Limb (tissue), 2 donors: ENCODE results near the gene ALKBH6.
"Not testable (repeated sequence)": the region's sequence is repeated elsewhere in the genome, so short reads cannot be mapped to it uniquely, and the experiment has no call there.

Source experiments
- DNase-seq, 2 donors: peaks; one replicate each; pipeline ENCODE4 v3.0.0-alpha.2; 2016; ENCODE audit errors: extremely low spot score in 2 of 2

The ALKBH6 gene

DNA sequence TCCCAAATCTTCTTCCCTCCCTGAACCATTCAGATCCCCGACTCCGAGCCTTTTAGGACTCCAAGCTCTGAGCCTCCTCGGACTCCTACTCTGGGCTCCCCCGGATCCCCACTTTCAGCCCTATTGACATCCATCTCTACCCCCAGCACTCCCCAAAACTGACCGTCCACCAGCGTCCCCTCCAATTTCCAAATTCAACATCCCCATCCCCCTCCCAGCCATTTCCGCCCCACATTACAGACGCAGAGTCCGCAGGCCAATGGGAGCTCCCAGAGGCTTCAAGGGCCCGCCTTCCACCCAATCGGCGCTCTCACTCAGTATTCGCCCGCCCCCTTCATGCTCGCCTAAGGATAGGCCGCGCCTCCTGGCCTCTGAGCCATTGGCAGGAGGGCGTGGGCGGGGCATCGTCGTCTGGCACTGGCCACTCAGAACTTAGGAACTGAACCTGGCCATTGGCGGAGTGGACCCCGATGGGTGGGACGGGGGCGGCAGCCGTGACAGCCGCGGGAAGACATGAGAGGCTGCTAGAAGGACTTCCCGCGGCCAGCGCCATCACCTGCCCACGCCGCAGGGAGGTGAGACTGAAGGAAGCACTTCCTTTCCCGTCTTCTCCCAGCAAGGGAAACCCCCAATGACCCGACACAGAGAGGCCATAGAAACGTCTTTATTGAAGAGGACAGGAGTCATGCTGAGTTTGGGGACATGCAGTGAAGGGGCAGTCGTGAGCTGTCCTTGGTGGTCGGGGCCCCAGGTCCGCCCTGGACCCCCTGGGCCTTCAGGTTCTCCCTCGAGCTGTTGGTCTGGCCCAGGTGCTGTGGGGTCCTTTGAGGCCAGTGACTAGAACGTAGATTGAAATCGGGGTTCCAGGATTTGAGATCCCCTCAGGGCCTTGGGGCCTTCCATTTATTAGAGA, at the start of gene ALKBH6:
TSS of gene ALKBH6 (minus strand) at position 202 of the 913 bp plus-strand sequence. CDS start 816 bp downstream, outside the sequence.
- DNase-seq, result peak; percentile 99 to 100

DNA sequence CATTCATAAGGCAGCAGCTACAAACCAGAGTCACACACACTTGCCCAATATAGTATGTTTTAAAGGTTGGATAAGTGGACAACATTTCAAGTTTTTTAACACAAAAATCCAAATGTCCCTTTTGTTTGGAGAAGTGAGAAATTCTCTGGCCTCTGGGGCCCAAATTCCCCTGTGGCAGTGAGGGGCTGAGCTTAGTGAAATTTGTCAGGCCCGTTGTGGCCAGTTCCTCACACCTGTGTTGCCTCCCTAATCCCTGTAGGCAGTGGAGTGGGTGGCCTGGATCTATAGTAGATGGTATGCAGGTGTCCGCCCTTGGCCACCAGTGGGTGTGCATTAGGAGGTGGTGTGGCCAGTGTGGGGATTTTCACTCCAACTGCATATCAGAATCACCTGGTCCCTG, 47.4 kb upstream of the ALKBH6 start:
- no peak for DNase-seq

- no peak for DNase-seq
These were observed 46.4 kb upstream of the ALKBH6 start for GRCh38 chr19:36060430-36060829.

GRCh38 chr19:36059180-36059910, 45.3 kb upstream of the ALKBH6 start:
- no peak for DNase-seq

- no peak for DNase-seq
These were observed 44.6 kb upstream of the ALKBH6 start for GRCh38 chr19:36058481-36059179.

DNA sequence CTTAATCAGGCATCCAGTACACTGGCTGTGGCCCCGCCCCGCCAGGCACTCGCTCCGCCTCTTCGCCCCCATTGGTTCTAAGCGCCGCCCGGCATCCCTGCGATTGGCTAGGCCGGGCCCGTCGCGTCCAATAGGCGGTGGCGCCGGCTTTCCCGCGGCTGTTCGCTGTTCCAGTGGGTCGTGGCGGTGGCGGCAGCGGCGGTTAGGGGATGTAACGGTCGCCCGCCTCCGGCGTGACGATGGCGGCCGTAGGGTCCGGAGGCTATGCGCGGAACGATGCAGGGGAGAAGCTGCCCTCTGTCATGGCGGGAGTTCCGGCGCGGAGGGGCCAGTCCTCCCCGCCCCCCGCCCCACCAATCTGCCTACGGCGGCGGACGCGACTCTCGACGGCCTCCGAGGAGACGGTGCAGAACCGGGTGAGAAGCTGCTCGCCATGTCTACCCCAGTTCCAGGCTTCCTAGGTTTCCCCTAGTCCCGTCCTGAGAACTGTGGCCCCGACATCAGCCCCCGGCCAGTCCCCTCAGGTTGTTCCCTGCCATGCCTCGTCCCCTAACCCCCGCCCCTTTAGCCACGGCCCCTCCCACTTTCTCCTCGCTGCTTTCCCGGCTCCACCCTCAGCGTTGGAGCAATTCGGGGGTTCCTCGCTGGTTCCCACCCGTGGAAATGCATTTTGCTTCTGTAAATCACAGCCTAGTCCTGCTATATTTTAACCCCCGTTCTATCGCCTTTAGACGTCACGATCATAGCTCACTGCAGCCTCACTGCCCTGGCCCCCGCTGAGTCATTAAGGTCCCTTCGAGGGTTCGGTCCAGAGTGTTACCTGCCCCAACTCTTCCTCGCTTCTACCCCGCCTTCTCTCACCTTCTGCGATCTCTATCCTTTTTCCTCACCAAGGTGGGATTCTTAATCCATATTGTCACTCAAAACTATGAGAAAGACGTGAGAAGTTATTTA, 41.0 kb upstream of the ALKBH6 start, which contains the start of gene WDR62:
TSS of gene WDR62 (plus strand) at position 165 of the 954 bp plus-strand sequence. CDS start at position 240, 75 bp downstream.
- DNase-seq, result peak; percentile 95 to 96

GRCh38 chr19:36054119-36054732, 40.2 kb upstream of the ALKBH6 start, which contains the start of gene THAP8:
Gene THAP8 (minus strand): TSS chr19:36054285. CDS start chr19:36054217, 68 bp downstream.
- DNase-seq, result peak; percentile 98 to 99

GRCh38 chr19:36051637-36052036, 37.6 kb upstream of the ALKBH6 start:
- DNase-seq, result no peak

GRCh38 chr19:36051236-36051635, 37.2 kb upstream of the ALKBH6 start:
- DNase-seq, result no peak

DNA sequence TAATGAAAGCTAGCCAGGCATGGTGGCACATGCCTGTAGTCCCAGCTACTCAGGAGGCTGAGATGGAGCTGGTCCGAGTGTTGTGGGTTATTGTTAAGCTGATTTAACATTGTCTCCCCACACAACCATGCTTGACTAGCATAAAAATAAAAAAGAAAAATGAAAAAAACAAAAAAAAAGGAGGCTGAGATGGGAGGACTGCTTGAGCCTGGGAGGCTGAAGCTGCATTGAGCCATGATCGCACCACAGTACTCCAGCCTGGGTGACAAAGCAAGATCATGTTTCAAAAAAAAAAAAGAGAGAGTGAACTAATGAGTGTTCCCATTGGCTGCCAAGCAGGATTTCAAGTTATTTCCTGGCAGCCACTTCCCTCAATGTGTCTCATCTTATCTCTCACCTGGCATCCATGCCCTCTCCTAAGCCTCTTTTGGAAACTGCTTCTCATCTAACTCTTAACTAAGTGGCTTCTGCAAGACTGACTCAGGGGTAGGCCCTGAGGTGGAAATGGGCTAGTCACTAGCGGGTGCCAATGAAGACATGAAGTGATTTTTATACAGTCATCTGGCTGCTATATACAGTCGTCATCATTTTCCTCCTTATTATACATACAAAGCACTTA, 35.2 kb upstream of the ALKBH6 start:
- no peak for DNase-seq

DNA sequence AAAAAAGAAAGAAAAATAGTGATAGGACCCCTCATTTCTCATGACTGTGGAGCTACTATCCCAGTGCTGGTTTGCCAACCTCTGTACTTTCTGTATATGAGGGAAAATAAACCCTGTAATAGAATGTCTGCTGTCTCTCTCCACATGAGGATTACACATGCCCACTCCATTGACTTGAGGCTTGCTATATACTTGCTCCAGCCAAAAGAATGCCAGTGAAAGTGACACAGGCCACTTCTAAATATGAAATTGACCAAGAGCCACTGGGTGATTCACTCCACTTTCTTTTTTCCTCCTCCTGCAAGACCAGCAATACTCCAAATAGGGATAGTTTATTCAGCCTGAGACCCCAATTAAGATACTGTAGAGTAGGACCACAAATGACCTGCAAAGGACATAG, 33.8 kb upstream of the ALKBH6 start:
- DNase-seq, result no peak

DNA sequence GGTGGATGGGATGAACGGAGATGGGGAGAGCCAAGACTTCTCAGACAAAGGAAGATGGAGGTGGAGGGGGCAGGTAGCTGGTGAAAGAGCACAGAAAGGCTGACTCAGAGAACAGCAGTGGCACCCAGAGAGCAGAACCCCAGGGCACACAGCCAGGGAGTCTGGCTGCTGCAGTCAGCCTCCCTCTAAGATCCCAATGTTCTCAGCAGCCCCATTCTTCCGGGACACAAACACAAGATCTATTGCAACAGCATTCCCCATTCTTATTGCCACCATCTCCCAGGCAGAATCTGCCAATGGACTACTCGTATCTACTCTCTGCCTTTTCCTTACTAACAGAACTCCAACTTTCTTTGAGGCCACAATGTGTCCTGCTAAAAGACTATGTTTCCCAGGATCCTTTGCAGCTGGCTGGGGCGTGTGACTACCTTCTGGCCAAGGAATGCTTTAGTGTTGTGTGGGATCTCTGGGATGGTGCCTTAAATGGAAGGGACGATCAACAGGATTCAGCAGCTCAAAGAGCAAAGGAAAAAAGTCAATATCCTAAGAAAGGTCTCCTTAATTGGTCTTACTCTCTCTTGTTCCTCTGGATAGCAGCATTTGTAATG, 32.5 kb upstream of the ALKBH6 start:
- DNase-seq, result no peak

DNA sequence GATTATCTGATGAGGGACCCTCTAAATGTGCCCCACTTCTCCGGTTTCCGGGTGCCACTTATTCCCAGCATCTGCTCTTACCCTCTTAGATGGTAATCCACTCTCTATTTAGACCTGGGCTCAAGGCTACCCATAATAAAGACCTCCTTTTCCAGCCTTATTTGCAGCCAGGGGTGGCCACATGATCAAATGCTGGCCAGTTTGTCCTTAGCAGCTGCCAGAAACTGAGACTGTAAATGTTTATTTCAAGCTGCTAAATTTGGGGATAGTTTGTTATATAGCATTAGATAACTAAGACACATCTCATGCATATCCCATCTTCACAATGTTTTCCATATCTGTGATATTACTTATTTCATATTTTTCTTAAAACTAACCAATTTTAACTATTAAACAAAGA, 29.9 kb upstream of the ALKBH6 start:
- no peak for DNase-seq

- DNase-seq, result no peak
These were observed 27.8 kb upstream of the ALKBH6 start for GRCh38 chr19:36041831-36042230.

- DNase-seq, result not testable (repeated sequence)
These were observed 27.1 kb upstream of the ALKBH6 start for GRCh38 chr19:36041092-36041491.

GRCh38 chr19:36040495-36040894, 26.5 kb upstream of the ALKBH6 start:
- no peak for DNase-seq

DNA sequence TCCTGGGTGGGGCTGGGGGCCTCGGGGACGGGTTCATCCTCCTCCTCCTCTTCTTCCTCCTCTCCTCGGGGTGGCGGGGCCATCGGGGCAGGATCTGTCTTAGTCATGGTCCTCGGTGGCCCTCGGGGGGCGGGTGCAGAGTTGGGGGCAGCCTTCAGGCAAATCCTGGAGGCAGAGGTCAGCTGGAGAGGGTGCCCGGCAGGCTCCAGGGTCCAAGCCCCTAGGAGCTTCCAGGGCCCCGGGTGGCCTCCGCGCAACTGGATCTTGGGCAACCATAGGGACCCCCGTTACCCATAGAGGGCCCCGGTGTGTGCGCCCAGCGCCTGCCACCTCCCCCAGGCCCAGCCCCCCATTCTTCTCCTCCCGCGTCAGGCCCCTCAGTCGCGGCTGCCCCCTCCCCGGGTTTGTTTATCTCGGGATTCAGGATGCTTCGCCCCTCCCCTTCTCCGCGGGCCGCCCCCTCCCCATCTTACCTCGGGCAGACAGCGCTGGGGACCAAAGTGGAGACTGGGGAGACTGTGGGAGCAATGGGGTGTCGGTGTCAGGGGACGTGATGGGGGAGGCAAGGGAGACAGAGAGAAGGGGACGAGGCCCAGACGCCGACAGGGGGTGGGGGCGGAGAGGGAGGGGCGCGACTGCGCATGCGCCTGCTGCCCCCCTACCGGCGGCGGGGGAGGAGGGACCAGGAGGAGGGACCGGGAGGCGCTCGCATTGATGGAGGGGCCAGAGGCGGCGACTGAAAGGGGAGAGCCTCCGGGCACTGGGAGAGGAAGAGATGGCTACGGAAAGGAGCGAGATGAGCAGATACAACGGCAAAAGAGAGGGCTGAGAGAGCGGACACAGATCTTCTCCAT, 18.5 kb upstream of the ALKBH6 start, which contains the start of gene CLIP3:
TSS of gene CLIP3 (minus strand) at position 623 of the 854 bp plus-strand sequence. CDS start at position 107, 516 bp downstream.
- DNase-seq, result peak; percentile 73 to 92

GRCh38 chr19:36031308-36031707, 17.3 kb upstream of the ALKBH6 start:
- no peak for DNase-seq
